ENCODE data around the gene SHC3. TPM values are rescaled to one million over a fixed set of nuclear protein-coding genes. Genes with fewer than 3 reads are reported as not detected.
A peak's percentile ranks its signal among the peaks of the same experiment; 100 is the strongest.

Gene SHC3
- total and polyA plus RNA-seq, 12 donors: 0.15 to 0.71 (median 0.33) TPM

DNA sequence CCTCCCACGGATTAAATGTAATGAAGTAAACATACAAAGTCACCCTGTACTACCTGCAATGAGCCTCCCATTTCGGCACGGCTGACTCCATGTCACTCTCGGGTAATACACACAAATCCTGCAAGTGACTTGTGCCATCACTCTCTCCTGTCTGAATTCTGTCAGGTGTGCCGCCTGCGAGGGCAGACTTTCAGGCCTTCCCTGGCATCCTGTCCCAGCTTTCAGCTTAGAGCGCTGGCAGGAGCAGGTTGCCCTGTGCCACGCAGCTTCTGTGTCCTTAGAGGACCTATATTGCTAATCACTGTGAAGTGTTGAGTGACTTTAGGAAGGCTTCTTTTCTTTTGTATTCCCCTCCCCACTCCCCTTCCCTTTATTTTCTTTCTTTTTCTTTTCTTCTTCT lies 213.1 kb downstream of the SHC3 start:
- H3K27me3 ChIP-seq: peaks cover 0 to 6% (median 0%) of the 10 kb centered on the region in 7 donors
- 47 to 71% methylated on average over 8 of the region's 8 CpGs for WGBS, 2 donors
- H3K27ac ChIP-seq: no peak overlapping the region
- H3K4me1 ChIP-seq: peaks cover 0 to 3% (median 0%) of the 10 kb centered on the region in 9 donors
- DNase-seq (peak in 1 of 2 donors; percentile 37), ATAC-seq (peak; percentile 46 to 95 (median 72))
- no peaks in the 10 kb centered on the region for H3K9me3 ChIP-seq
- no peak overlapping the region for H3K4me3 ChIP-seq
- H3K36me3 ChIP-seq: no peaks in the 10 kb centered on the region
- intact Hi-C loops (cut with DNase I): no loop called here
- TF ChIP-seq, protein P1, sequence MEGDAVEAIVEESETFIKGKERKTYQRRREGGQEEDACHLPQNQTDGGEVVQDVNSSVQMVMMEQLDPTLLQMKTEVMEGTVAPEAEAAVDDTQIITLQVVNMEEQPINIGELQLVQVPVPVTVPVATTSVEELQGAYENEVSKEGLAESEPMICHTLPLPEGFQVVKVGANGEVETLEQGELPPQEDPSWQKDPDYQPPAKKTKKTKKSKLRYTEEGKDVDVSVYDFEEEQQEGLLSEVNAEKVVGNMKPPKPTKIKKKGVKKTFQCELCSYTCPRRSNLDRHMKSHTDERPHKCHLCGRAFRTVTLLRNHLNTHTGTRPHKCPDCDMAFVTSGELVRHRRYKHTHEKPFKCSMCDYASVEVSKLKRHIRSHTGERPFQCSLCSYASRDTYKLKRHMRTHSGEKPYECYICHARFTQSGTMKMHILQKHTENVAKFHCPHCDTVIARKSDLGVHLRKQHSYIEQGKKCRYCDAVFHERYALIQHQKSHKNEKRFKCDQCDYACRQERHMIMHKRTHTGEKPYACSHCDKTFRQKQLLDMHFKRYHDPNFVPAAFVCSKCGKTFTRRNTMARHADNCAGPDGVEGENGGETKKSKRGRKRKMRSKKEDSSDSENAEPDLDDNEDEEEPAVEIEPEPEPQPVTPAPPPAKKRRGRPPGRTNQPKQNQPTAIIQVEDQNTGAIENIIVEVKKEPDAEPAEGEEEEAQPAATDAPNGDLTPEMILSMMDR (IDR thresholded peaks at IDR 0.05): no peak

DNA sequence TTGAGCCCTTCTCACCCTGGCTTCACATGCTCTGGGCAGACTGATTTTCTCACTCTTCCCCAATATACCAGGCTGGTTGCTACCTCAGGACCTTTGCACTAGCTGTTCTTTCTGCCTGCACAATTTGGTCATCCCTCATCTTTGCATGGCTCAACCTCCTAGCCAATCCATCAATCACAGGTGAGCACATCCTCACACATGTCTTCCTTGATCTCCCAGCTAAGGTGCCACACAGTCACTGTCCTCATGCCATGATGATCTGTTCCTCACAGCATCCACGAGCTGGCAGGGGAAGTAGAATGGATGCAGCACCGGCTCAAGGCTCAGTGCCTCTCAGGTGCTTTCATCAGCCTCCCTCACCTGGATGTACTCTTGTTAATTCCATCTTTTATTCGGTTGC lies 218.0 kb downstream of the SHC3 start:
- H3K9me3 ChIP-seq: no peaks in the 10 kb centered on the region
- ATAC-seq (no peak), DNase-seq (no peak)
- TF ChIP-seq, protein P1 (IDR thresholded peaks at IDR 0.05): no peak
- H3K27ac ChIP-seq: no peak overlapping the region
- intact Hi-C loops (cut with DNase I): no loop called here
- H3K4me1 ChIP-seq: peaks cover 0 to 3% (median 0%) of the 10 kb centered on the region in 9 donors
- no peaks in the 10 kb centered on the region for H3K36me3 ChIP-seq
- WGBS, 2 donors: 81 to 94% methylated on average over 3 of the region's 3 CpGs
- H3K4me3 ChIP-seq: no peak overlapping the region
- H3K27me3 ChIP-seq: peaks cover 0 to 15% (median 0%) of the 10 kb centered on the region in 7 donors

DNA sequence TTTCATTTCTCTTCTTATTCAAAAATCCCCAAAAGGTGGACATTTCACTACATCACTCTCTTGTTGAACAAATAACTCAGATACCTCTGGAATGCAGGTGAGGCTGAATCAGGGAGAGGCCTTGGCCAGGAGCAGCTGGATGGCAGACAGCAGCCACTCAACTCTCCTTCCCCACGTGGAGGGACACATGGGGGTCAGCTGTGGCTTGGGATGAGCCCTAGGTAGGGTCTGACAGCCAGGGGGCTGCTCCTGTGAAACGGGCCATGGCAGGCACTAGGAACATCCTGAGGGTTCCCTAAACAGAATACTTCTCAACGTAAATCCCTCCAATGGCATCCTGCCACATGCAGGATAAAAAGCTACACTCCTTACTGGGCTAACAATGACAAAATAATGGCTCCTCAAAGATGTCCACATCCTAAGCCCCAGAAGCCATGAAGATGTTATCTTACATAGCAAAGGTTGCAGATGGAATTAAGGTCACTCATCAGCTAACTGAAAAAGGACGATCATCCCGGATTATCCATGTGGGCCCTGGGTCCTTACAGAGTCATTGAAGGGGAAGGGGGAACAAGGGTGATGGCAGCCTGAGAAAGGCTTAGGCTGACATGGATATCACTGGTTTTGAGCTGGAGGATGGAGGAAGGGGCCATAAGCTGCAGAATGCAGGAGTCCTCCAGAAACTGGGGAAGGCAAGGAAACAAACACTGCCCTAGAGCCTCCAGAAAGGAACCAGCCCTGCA lies 218.7 kb downstream of the SHC3 start:
- WGBS, 2 donors: 85 to 92% methylated on average over 5 of the region's 5 CpGs
- H3K9me3 ChIP-seq: no peaks in the 10 kb centered on the region
- ATAC-seq: no peak
- H3K27me3 ChIP-seq: peaks cover 0 to 15% (median 0%) of the 10 kb centered on the region in 7 donors
- no peak overlapping the region for H3K4me3 ChIP-seq
- TF ChIP-seq, protein P1 (IDR thresholded peaks at IDR 0.05): no peak
- DNase-seq: no peak
- intact Hi-C loops (cut with DNase I): loop anchor here in 1 of 10 donors (10.0 kb wide), 1 partner anchor 155 kb away; no protein-coding TSS in a partner anchor
- H3K27ac ChIP-seq: no peak overlapping the region
- no peaks in the 10 kb centered on the region for H3K4me1 ChIP-seq
- no peaks in the 10 kb centered on the region for H3K36me3 ChIP-seq

DNA sequence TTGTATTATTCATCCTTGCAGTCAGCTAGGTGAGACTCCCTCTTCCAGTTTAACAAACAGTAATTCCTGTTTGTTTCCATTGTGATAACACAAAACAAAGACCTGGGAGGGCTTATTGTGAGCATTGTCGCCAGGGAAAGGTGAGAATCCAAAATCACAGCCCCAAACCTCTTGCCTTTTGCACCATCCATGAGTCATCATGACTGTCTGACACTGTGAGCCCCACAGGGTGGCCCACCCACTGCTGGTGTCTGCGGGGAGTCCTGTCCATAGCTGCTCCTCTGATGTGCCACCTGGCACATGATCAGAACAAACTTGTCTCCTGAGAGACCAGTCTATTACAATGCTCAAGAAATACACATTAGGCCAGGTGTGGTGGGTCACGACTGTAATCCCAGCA lies 221.1 kb downstream of the SHC3 start:
- no peaks in the 10 kb centered on the region for H3K36me3 ChIP-seq
- TF ChIP-seq, protein P1 (IDR thresholded peaks at IDR 0.05): no peak
- H3K9me3 ChIP-seq: peaks cover 0 to 4% (median 0%) of the 10 kb centered on the region in 11 donors
- peaks cover 0 to 15% (median 0%) of the 10 kb centered on the region in 7 donors for H3K27me3 ChIP-seq
- ATAC-seq (no peak), DNase-seq (no peak)
- 79 to 96% methylated on average over 3 of the region's 3 CpGs for WGBS, 2 donors
- H3K4me3 ChIP-seq: no peak overlapping the region
- H3K4me1 ChIP-seq: peaks cover 0 to 13% (median 5%) of the 10 kb centered on the region in 9 donors
- no peak overlapping the region for H3K27ac ChIP-seq
- intact Hi-C loops (cut with DNase I): loop anchor here in 1 of 10 donors (10.0 kb wide), 1 partner anchor 153 kb away; no protein-coding TSS in a partner anchor

Other genes with a start within 250 kb of the SHC3 start
- gene S1PR3, start 187.3 kb downstream of the SHC3 start, total RNA-seq: 10 to 100 TPM in 7 of 10 donors, 1 to 10 TPM in 3; 3.6 to 61.6 (median 13.1) TPM
- gene S1PR3, start 187.3 kb downstream of the SHC3 start, polyA plus RNA-seq: 10 to 100 TPM; 12.7 to 13.9 TPM
- 10 to 100 TPM in 2 of 10 donors, 1 to 10 TPM in 8; 1.5 to 12.2 (median 5.4) TPM for gene CKS2, start 132.4 kb upstream of the SHC3 start, total RNA-seq
- gene CKS2, start 132.4 kb upstream of the SHC3 start, polyA plus RNA-seq: 10 to 100 TPM in 1 of 2 donors, 1 to 10 TPM in 1; 7.9 to 24.3 TPM
- gene SECISBP2, start 139.7 kb upstream of the SHC3 start, total RNA-seq: 10 to 100 TPM; 13.9 to 18.8 (median 17.0) TPM
- 10 to 100 TPM; 15.7 to 20.1 TPM for gene SECISBP2, start 139.7 kb upstream of the SHC3 start, polyA plus RNA-seq